ENCODE data around the gene ULK4.
"Not testable (repeated sequence)": the region's sequence is repeated elsewhere in the genome, so short reads cannot be mapped to it uniquely, and the experiment has no call there.

The ULK4 gene

DNA sequence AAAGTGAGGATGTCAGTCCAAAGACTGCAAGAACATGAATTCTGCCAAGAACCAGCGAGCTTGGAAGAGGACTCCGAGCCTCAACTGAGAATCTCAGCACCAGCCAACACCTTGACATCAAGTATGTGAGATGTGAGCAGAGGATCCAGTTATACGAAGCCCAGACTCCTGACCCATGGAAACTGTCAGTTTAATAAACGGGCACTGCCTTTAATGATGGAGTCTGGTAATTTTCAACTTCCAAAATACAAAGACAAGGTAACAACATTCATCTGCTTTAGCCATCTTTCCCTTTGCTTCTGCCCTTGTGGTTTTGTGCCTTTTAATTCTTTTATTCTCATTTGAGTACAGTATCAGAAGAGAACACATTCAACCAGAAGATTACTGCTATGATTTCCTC, 211.9 kb downstream of the ULK4 start:
- DNase-seq: no peak

DNA sequence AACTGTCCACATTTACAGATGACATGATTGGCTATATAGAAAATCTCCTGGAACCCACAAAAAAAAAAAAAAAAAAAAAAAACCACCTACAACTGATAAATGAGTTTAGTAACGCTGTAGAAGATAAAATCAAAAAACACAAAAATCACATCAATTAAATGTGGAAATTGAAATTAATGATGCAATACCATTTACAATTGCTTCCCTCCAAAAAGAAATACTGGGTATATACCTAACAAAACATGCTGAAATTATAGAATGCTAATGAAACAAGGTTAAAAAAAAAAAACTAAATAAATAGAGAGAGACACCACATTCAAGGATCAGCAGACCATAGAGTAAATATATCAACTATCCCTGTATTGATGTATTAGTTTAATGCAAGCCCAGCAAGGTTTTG, 215.7 kb downstream of the ULK4 start:
- DNase-seq: no peak

GRCh38 chr3:41742121-41742520, 219.8 kb downstream of the ULK4 start:
- DNase-seq: no peak

DNA sequence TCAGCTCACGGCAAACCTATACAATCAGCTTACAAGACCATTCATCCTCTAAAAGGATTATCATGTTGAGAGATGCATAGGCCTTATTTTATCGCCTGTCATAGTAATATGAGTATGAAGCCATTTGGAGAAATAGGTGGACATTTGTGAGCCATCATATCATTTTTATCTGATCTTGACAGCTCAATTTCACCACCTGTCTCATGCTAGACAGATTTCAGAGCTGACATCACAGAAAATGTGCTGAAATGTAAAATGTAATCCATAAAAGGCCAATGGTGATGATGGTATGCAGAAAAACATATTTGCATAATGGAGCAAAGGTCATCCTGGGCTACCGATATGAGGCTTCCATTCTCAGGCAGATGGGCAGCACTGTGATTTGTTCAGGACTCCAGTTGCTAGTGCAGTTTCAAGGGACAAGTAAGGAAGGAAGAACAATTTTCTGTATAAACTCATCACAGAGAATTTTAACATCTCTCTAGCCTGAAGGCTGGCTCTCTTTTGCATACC, 221.5 kb downstream of the ULK4 start:
- DNase-seq: no peak

GRCh38 chr3:41726891-41727290, 235.0 kb downstream of the ULK4 start:
- DNase-seq: peak; percentile 84

DNA sequence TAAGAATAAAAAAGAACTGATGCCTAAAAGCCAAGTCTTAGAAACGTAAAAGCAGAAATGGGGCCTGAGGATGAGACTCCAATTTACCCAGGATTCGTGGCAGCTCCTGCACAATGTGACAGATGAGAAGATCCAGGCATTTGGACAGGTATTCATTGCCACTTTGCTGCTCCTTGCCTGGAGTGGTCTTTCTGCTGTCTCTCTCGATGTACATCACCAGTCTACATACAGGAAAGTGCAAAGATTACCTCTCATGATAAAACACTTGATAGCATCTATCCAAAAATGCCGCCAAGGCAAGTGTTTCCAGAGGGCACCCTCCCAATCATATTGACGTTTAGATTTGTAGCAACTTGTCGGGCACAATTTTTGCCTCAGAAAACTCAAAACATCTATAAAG, 244.3 kb downstream of the ULK4 start:
- DNase-seq: no peak

DNA sequence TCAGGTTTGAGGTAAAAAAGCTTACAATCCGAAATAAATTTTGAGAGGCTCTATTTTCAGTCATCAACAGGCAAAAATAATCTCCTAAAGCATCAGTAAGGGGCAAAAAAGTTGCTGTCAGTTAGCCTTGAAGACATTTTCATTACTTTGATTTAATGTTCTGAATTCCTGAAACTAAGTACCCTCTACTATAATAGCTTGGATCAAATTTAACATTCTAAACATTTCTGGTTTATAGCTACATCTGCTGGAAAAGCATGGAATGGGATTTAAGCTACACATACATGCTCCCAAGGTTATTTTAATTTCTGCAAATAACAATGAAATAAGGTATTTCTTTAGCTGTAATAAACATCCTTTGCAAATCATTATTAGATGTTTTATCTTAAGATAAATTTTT, 245.4 kb downstream of the ULK4 start:
- no peak for DNase-seq

DNA sequence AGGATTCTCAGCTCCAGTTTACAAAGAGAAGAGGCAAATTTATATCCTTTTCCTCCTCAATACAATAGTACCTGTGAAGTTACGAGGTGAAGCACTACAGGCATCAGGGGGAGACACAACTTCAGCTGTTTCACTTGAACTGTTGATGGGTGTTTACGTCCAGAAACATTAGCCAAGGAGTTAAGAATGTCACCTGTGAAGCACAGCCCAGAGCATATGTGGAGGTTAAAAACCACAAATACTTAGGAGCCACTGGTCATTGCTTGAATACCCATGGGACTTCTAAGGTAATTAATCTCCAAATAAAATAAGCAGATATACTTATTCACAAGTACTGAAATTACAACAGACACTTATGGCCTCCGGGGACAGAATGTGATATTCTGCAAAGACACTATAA, 246.5 kb downstream of the ULK4 start:
- no peak for DNase-seq

DNA sequence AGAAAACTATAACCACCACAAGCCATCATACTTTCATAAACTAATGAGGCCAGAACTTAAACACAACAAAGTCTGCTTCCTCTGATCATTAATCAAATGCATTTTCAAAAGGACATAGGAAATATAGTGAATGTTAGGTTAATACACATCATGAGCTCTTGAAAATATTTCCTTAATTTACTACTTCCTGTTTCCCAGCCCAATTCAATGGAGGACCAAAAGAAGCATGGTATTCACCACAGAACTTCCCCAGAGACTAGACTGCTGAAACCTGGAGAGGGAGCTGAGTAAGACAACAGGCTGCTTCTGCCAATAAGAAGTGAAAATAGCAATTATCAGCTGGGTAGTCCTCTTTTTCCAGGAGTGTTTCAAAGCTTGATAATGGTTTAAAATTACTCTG, 250.3 kb downstream of the ULK4 start:
- peak; percentile 20 for DNase-seq

DNA sequence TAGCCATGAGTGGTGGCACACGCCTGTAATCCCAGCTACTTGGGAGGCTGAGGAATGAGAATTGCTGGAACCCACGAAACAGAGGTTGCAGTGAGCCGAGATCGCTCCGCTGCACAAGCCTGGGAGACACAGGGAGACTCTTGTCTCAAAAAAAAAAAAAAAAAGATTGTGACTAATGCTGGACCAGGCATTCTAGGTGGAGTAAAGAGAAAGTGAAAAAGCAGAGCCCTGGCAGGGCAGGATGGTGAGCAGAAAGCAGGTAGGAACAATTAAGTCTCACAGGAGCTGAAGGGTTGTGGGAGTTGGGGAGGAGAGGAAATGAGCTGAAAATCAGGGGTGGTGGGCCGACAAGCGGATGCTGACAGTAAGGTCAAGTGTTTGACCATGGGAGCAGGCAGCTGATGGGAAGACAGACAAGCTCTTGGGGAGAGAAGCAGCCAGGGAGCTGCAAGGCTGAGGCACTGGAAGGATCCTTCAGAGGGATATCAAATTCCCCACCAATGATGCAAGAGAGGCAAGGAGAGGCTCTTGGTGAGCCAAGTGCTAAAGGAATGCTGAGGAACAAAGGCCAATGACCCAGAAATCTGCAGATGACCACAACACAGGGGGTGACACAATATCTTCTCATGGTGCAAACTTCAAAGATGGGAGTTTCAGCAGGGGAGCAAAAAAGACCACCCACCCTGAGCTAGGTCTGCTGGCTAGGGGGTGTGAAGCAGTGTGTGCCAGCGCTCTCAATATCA, 251.1 kb downstream of the ULK4 start:
- peak; percentile 90 for DNase-seq

- not testable (repeated sequence) for DNase-seq
These were observed 252.7 kb downstream of the ULK4 start for GRCh38 chr3:41709213-41709612.

DNA sequence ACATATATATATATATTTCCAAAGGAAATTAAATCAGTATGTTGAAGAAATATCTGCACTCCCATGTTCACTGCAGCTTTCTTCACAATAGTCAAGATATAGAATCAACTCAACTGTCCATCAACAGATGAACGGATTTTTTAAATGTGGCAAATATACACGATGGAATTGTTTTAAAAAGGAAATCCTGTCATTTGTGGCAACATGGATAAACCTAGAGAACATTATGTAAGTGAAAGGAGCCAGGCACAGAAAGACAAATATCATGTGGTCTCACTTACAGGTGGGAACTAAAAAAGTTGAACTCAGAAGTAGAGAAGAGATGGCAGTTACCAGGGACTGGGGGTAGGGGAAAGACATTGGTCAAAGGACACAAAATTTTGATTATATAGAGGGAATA, 253.7 kb downstream of the ULK4 start:
- DNase-seq: no peak

DNA sequence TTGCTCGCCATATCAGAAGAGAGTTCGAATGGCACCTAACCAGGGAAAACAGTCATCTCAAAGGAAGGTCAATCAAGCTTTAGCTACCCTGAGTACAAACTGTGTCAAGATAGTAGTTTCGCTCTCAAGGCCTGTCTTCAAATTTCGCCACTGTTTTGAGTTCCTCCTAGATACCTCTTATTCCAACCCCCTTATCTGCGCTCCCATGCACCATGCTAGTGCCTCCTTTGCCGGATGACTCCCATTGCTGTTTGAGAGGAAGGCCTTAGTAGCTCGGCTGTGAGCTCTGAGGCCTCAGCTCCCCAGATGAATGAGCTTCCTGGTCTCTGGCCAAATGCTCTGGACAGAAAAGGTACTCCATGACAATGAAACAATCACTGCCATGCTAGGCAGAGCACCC, 256.0 kb downstream of the ULK4 start:
- no peak for DNase-seq

DNA sequence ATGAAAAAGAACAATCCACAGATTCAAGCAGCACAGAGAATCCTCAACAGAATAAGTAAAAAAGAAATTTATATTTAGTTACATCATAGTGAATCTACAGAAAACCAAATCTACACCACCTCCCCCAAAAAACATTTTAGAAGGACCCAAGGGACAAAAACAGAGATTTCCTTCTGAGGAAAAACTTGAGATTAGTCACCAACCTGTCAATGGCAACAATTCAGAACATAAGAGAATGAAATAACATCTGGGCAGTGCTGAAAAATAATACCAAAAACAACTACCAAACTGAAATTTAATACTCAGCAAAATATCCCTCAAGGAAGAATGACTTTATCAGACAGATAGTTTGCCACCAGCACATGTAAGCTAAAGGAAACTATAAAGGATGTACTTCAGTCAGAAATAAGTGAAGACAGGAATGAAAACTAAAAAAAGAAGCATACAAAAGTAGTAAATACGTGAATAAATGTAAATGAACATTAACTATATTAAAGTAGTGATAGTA, 260.7 kb downstream of the ULK4 start:
- DNase-seq: no peak

GRCh38 chr3:41700155-41700554, 261.7 kb downstream of the ULK4 start:
- DNase-seq: peak; percentile 57

- no peak for DNase-seq
These were observed 263.0 kb downstream of the ULK4 start for GRCh38 chr3:41698898-41699297.

- DNase-seq: no peak
These were observed 264.2 kb downstream of the ULK4 start for GRCh38 chr3:41697702-41698101.

- not testable (repeated sequence) for DNase-seq
These were observed 266.1 kb downstream of the ULK4 start for GRCh38 chr3:41695806-41696205.

DNA sequence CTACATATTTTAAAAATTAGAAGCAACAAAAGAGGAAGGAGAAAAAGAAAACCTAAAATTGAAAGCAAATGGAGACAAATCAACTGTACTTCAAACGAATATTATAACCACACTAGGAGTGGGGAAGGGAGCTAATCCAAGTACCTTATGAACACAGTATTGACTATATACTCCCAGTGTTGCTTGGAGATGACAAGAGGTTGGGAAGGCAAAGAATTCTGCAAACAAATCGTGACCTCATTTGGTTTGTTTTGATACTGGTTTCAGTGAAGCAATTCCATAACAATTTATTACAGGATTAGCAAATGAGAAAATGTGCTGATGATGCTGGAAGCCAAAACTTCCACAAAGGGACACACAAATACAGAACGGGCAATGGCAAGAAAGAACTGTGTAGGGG, 268.1 kb downstream of the ULK4 start:
- DNase-seq: no peak

GRCh38 chr3:41690766-41691563, 270.9 kb downstream of the ULK4 start:
- DNase-seq: no peak

- no peak for DNase-seq
These were observed 273.1 kb downstream of the ULK4 start for GRCh38 chr3:41688595-41689380.

DNA sequence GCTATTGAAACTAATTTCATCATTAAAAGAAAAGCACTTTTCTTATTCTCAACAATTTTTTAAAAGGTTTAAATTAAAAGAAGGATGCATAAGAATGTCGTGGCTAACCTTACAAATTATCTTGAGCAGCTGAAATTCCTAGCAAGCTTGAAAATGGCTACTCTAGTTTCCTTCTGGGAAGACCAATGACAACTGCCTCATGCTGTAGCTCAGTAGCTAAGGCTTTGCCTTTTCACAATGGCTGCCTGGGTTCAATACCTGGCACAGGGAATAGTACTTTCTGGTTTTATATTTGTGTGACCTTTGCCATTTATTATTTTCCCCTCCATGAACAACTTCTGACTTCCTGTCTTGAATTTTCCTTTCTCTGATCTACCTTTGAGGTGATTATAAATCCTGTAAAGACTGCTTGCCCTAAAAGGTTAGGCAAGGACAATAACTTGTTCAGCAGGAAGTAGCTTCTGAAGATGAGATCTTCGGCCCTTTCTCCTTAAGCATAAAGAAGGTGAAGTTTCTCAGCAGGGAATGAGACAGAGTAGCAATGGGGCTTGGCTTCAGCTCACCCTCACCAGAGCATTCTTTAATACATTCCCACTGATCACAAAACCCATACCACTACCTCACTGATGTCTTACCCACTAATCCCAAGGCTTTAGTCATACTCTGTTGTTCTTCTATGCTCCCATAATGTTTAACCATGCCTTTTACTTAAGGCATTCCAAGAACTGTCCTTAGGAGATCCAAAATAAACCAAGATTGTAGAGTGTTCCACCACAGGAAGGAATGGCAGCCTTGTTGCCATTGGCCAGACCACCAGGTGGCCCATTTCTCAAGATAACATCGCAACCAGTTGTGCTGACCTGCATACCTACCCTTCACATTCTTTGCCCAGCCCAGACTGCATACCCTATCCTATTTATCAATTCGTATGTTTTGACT, 276.8 kb downstream of the ULK4 start:
- no peak for DNase-seq

Measured in NCI-H226 (cell line).